H1 (cell line): ENCODE measurements around the gene ZBTB16. TPM values are rescaled to one million over a fixed set of nuclear protein-coding genes. Genes with fewer than 3 reads are reported as not detected.

Source experiments
- CTCF ChIA-PET: fragments of 300-600 bp; sonication (Branson Sonifier 250); formaldehyde crosslinking; loops from one replicate; lab custom pipeline; 2021; ENCODE audit not compliant: partially characterized antibody; lab: Charles Lee
- POLR2A ChIA-PET: fragments of 300-600 bp; sonication (Branson Sonifier 250); formaldehyde crosslinking; loops from one replicate; lab custom pipeline; 2021; ENCODE audit warnings: inconsistent platforms; ENCODE audit not compliant: partially characterized antibody; lab: Charles Lee
- DNase-seq, 2 experiments: peaks; one replicate each; pipeline versions ENCODE4 v3.0.0 to v3.0.0-alpha.2; 2010 to 2022; ENCODE audit warnings: low spot score in 2 of 2, low read depth in 1 of 2, mixed read lengths in 1 of 2
- FAIRE-seq: peaks from 2 replicates; lab custom pipeline; 2011; peaks lifted over from hg19 to GRCh38; lab: Jason Lieb, UNC
- H2AFZ ChIP-seq: 2 replicates; pipeline ENCODE4 v1.8.1; 2012; ENCODE audit warnings: low read length, inconsistent platforms
- H2AK5ac ChIP-seq: 2 replicates; pipeline ENCODE4 v1.6.1; 2013; ENCODE audit warnings: low read depth, low read length
- H2BK120ac ChIP-seq: replicated peaks from 2 replicates; pipeline ENCODE3; 2013; ENCODE audit warnings: low read depth, low read length, inconsistent platforms
- H2BK12ac ChIP-seq: 2 replicates; pipeline ENCODE4 v1.6.1; 2013; ENCODE audit warnings: low read depth, low read length
- H2BK15ac ChIP-seq: 2 replicates; pipeline ENCODE4 v1.6.1; 2013; ENCODE audit warnings: low read length
- H2BK20ac ChIP-seq: 2 replicates; pipeline ENCODE4 v1.6.1; 2013; ENCODE audit warnings: low read length
- H2BK5ac ChIP-seq: 2 replicates; pipeline ENCODE4 v1.6.1; 2013; ENCODE audit warnings: low read depth, low read length
- H3K14ac ChIP-seq: 2 replicates; pipeline ENCODE4 v1.6.1; 2013; ENCODE audit warnings: inconsistent platforms; ENCODE audit not compliant: insufficient read length
- H3K18ac ChIP-seq: 2 replicates; pipeline ENCODE4 v1.6.1; 2013; ENCODE audit warnings: low read length; ENCODE audit errors: extremely low read depth
- H3K23ac ChIP-seq: 2 replicates; pipeline ENCODE4 v1.6.1; 2013; ENCODE audit warnings: inconsistent platforms; ENCODE audit not compliant: insufficient read length
- H3K23me2 ChIP-seq: 2 replicates; pipeline ENCODE4 v1.6.1; 2013; ENCODE audit warnings: low read depth, low read length
- H3K27ac ChIP-seq: 2 replicates; pipeline ENCODE4 v1.6.1; 2011; ENCODE audit warnings: low read depth, low read length, inconsistent platforms
- H3K27me3 ChIP-seq, 4 experiments: replicated peaks in 1 of 4; 1 replicate in 1 of 4; 2 replicates in 3 of 4; pipeline versions ENCODE4 v1.6.1 to v1.8.1; 2011 to 2013; ENCODE audit warnings: low read length in 3 of 4, mild to moderate bottlenecking in 3 of 4, inconsistent platforms in 2 of 4, mixed read lengths in 2 of 4, moderate library complexity in 1 of 4; ENCODE audit not compliant: control insufficient read depth in 3 of 4, insufficient read depth in 3 of 4; ENCODE audit errors: extremely low read depth in 1 of 4
- H3K36me3 ChIP-seq, 4 experiments: 2 replicates each; pipeline versions ENCODE4 v1.6.1 to v1.8.1; 2011 to 2013; ENCODE audit warnings: mild to moderate bottlenecking in 4 of 4, low read length in 3 of 4, moderate library complexity in 2 of 4, control low read depth in 1 of 4, inconsistent platforms in 1 of 4; ENCODE audit not compliant: insufficient read depth in 4 of 4, control insufficient read depth in 2 of 4
- H3K4ac ChIP-seq: replicated peaks from 2 replicates; pipeline ENCODE3; 2013; ENCODE audit warnings: low read length, low read depth, mixed read lengths, inconsistent platforms; ENCODE audit not compliant: insufficient read length
- H3K4me1 ChIP-seq, 4 experiments: replicated peaks in 1 of 4; 1 replicate in 1 of 4; 2 replicates in 3 of 4; pipeline versions ENCODE4 v1.6.1 to v1.8.1; 2011 to 2013; ENCODE audit warnings: low read length in 3 of 4, inconsistent platforms in 2 of 4, mixed read lengths in 1 of 4; ENCODE audit not compliant: insufficient read depth in 4 of 4, control insufficient read depth in 3 of 4
- H3K4me2 ChIP-seq, 2 experiments: 2 replicates each; pipeline versions ENCODE4 v1.6.1 to v1.8.1; 2011 to 2013; ENCODE audit warnings: low read depth in 2 of 2, low read length in 2 of 2, control low read depth in 1 of 2, inconsistent platforms in 1 of 2, mild to moderate bottlenecking in 1 of 2; ENCODE audit not compliant: insufficient read depth in 1 of 2
- H3K4me3 ChIP-seq, 4 experiments: fragments of 200-600, 300-600 bp in 1 of 4; sonication (generic), shearing (Covaris generic), sonication (Bioruptor Twin) in 1 of 4; 2 replicates each; pipeline versions ENCODE4 v1.5.1 to v1.8.1; 2011 to 2016; ENCODE audit warnings: low read length in 4 of 4, low read depth in 3 of 4, control low read depth in 2 of 4, inconsistent platforms in 2 of 4, mild to moderate bottlenecking in 2 of 4, mixed read lengths in 1 of 4, moderate library complexity in 1 of 4; ENCODE audit not compliant: insufficient read depth in 2 of 4; ENCODE audit errors: extremely low read depth in 1 of 4
- H3K56ac ChIP-seq: replicated peaks from 2 replicates; pipeline ENCODE3; 2013; ENCODE audit warnings: low read depth, mild to moderate bottlenecking, mixed read lengths, low read length, inconsistent platforms; ENCODE audit not compliant: insufficient read length
- H3K79me1 ChIP-seq: 2 replicates; pipeline ENCODE4 v1.6.1; 2013; ENCODE audit warnings: low read depth, low read length, control low read depth
- H3K79me2 ChIP-seq, 2 experiments: 2 replicates each; pipeline versions ENCODE4 v1.6.1 to v1.8.1; 2012 to 2013; ENCODE audit warnings: low read length in 2 of 2, mild to moderate bottlenecking in 2 of 2, inconsistent platforms in 1 of 2; ENCODE audit not compliant: insufficient read depth in 2 of 2, control insufficient read depth in 1 of 2
- H3K9ac ChIP-seq, 4 experiments: replicated peaks in 1 of 4; 1 replicate in 1 of 4; 2 replicates in 3 of 4; pipeline versions ENCODE4 v1.6.1 to v1.8.1; 2011 to 2013; ENCODE audit warnings: low read depth in 3 of 4, low read length in 3 of 4, control low read depth in 2 of 4, mild to moderate bottlenecking in 2 of 4, moderate library complexity in 2 of 4, inconsistent platforms in 1 of 4; ENCODE audit errors: extremely low read depth in 1 of 4
- H3K9me3 ChIP-seq, 2 experiments: 2 replicates each; pipeline versions ENCODE4 v1.6.1 to v1.8.1; 2012 to 2013; ENCODE audit warnings: mild to moderate bottlenecking in 2 of 2, moderate library complexity in 2 of 2, control low read depth in 1 of 2, inconsistent platforms in 1 of 2, low read depth in 1 of 2, low read length in 1 of 2, mixed read lengths in 1 of 2; ENCODE audit not compliant: insufficient read depth in 2 of 2
- H4K20me1 ChIP-seq, 2 experiments: replicated peaks in 1 of 2; 2 replicates each; pipeline versions ENCODE3 to v1.8.1; 2011 to 2013; ENCODE audit warnings: inconsistent platforms in 2 of 2, low read length in 2 of 2, mild to moderate bottlenecking in 1 of 2; ENCODE audit not compliant: insufficient read depth in 2 of 2, control insufficient read depth in 1 of 2
- H4K5ac ChIP-seq: 2 replicates; pipeline ENCODE4 v1.6.1; 2013; ENCODE audit warnings: low read length, low read depth, mixed read lengths, inconsistent platforms; ENCODE audit not compliant: insufficient read length
- H4K8ac ChIP-seq: 2 replicates; pipeline ENCODE4 v1.8.0; 2013; ENCODE audit warnings: mild to moderate bottlenecking, moderate library complexity, low read length, inconsistent platforms; ENCODE audit not compliant: insufficient read depth; ENCODE audit errors: extremely low read depth
- H4K91ac ChIP-seq: replicated peaks from 2 replicates; pipeline ENCODE3; 2013; ENCODE audit warnings: low read length, mixed read lengths, inconsistent platforms; ENCODE audit not compliant: insufficient read length
- ASH2L ChIP-seq: fragments of 200-600, 300-600 bp; sonication (generic); IDR thresholded peaks from one replicate; pipeline ENCODE4 v1.7.1; 2017; ENCODE audit warnings: low read length
- CBX5 ChIP-seq: fragments of 300-800, 300-1000 bp; sonication (generic); IDR thresholded peaks from 2 replicates; pipeline ENCODE4 v1.7.1; 2016; ENCODE audit warnings: antibody characterized with exemption, low read length, low read depth
- CHD2 ChIP-seq: IDR thresholded peaks from 2 replicates; pipeline ENCODE4 v1.6.1; 2012; ENCODE audit warnings: low read length, improper control_type of control experiment
- CTBP2 ChIP-seq: IDR thresholded peaks from 2 replicates; pipeline ENCODE4 v1.7.0; 2011; ENCODE audit warnings: borderline replicate concordance, mild to moderate bottlenecking, moderate library complexity, mixed read lengths, low read length; ENCODE audit not compliant: insufficient read depth, insufficient read length
- RNF2 ChIP-seq: fragments of 200-900, 300-1000 bp; sonication (generic); IDR thresholded peaks from 2 replicates; pipeline ENCODE4 v1.7.1; 2016; ENCODE audit warnings: borderline replicate concordance, low read depth, mild to moderate bottlenecking, antibody characterized with exemption, low read length; ENCODE audit not compliant: poor library complexity, severe bottlenecking; ENCODE audit errors: missing control alignments
- SIN3A ChIP-seq, 2 experiments: IDR thresholded peaks in 1 of 2; conservative IDR thresholded peaks in 1 of 2; 2 replicates each; pipeline ENCODE4 v1.6.1; 2011 to 2012; ENCODE audit warnings: low read length in 2 of 2, improper control_type of control experiment in 1 of 2, low read depth in 1 of 2, mild to moderate bottlenecking in 1 of 2
- TEAD4 ChIP-seq: IDR thresholded peaks from 2 replicates; pipeline ENCODE4 v1.6.1; 2012; ENCODE audit warnings: low read depth, low read length, inconsistent platforms, mixed read lengths
- WGBS, 2 experiments: shearing (Covaris generic) in 1 of 2; methylation state at CpG; one replicate each; pipeline versions ENCODE4 v1.1.6 to v1.1.7; 2013 to 2015; ENCODE audit warnings: low lambda C conversion rate in 2 of 2, mixed read lengths in 2 of 2, inconsistent platforms in 1 of 2, low coverage in 1 of 2, missing lambda C conversion rate in 1 of 2; ENCODE audit not compliant: insufficient replicate concordance in 2 of 2, insufficient coverage in 1 of 2, insufficient read length in 1 of 2; ENCODE audit errors: extremely low coverage in 1 of 2, missing lambda C conversion rate in 1 of 2; 5-methylcytosine and 5-hydroxymethylcytosine counted together
- polyA plus RNA-seq, 7 experiments: library from polyadenylated mRNA; depleted of rRNA in 3 of 7; stranded (reverse) in 5 of 7; unstranded in 2 of 7; fragments of >200 nt in 5 of 7; fragments of 200-250 nt in 2 of 7; gene quantifications; 1 replicate in 5 of 7; 2 replicates in 1 of 7; 4 replicates in 1 of 7; pipeline versions ENCODE4 v1.2.1 to v1.2.3, GENCODE V29; 2011 to 2013; ENCODE audit warnings: missing spikeins in 2 of 7, mixed read lengths in 2 of 7
- total RNA-seq: library from RNA; stranded (reverse); fragmentation: NEBNext Ultra II Directional; extraction: Animal tissue kit (Norgen Biotek cat#: 25700); gene quantifications from 2 replicates; pipeline ENCODE4 v1.2.1, GENCODE V29; 2021
- TF ChIP-seq, protein P1 (sequence below), 3 experiments: IDR thresholded peaks; 1 replicate in 2 of 3; 2 replicates in 1 of 3; pipeline versions ENCODE4 v1.5.1 to v1.6.1; 2011; ENCODE audit warnings: low read length in 3 of 3, mild to moderate bottlenecking in 3 of 3, inconsistent platforms in 2 of 3, low read depth in 1 of 3, moderate library complexity in 1 of 3; ENCODE audit not compliant: insufficient read depth in 1 of 3; ENCODE audit errors: control extremely low read depth in 1 of 3
- TF ChIP-seq, protein P2 (sequence below): IDR thresholded peaks from 2 replicates; pipeline ENCODE4 v1.6.1; 2011; ENCODE audit warnings: low read depth, mild to moderate bottlenecking, low read length; ENCODE audit not compliant: insufficient read depth

ZBTB16 gene
- total and polyA plus RNA-seq, 2 of the 8 experiments (the other 6 are each of a cell fraction or from before 2014, with no cell fraction given): 0.12 to 0.61 TPM

DNA sequence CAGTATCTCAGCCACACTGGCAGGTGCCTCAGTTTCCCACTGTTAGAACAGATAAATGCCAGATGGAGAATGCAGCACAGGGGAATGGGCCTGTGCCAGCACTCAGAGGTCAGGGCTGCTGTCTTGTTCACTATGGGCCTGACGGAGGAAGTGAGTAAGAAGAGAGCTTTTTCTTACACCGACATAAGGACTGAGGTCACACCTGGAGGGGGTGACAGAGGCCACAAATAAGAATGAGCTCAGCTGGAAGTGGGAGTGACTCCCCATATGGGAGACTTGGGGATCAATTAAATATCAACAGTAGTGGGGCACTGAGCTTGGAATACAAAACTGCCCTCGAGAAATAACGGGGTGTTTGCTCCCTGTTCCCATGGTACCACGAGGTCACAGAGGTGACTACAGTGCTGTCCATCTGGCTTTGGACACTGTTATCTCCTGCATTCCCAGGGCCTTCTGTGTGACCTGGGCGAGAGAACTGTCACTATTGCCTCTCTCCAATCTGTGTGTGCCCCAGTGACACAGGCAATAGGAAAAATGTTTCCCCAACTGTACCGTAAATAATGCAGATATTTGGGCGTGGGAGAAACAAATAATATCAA, 142.6 kb downstream of the ZBTB16 start:
- H2BK15ac ChIP-seq: no peak overlapping the region
- H3K27me3 ChIP-seq: no peaks in the 10 kb centered on the region
- H3K18ac ChIP-seq: no peak overlapping the region
- no peaks in the 10 kb centered on the region for H4K20me1 ChIP-seq
- no peak overlapping the region for H2BK5ac ChIP-seq
- H3K4me2 ChIP-seq: no peak overlapping the region
- no peak overlapping the region for H3K4me3 ChIP-seq
- no peaks in the 10 kb centered on the region for H3K4me1 ChIP-seq
- H3K9ac ChIP-seq: no peak overlapping the region
- CTCF ChIA-PET: interaction anchor here (0.8 to 1.2 kb wide), 3 partner anchors 19 to 61 kb away, joined by 3 read pairs; no protein-coding TSS in a partner anchor
- H4K5ac ChIP-seq: no peak overlapping the region
- no peaks in the 10 kb centered on the region for H3K79me2 ChIP-seq
- POLR2A ChIA-PET: no interaction called here
- H3K23ac ChIP-seq: no peak overlapping the region
- no peak overlapping the region for H3K27ac ChIP-seq
- H2BK20ac ChIP-seq: no peak overlapping the region
- H3K9me3 ChIP-seq: no peaks in the 10 kb centered on the region
- no peaks in the 10 kb centered on the region for H3K23me2 ChIP-seq
- no peaks in the 10 kb centered on the region for H3K79me1 ChIP-seq
- H3K56ac ChIP-seq: no peak overlapping the region
- H2AK5ac ChIP-seq: no peak overlapping the region
- H3K36me3 ChIP-seq: no peaks in the 10 kb centered on the region
- no peak overlapping the region for H4K91ac ChIP-seq
- H2BK120ac ChIP-seq: no peak overlapping the region
- no peak overlapping the region for H4K8ac ChIP-seq
- no peak overlapping the region for H3K4ac ChIP-seq
- no peak overlapping the region for H2BK12ac ChIP-seq
- DNase-seq: no peak
- no peak overlapping the region for H3K14ac ChIP-seq
- FAIRE-seq: no peak
- no peak overlapping the region for H2AFZ ChIP-seq
- WGBS, 2 experiments: 80% methylated on average over 8 of the region's 8 CpGs; no CpG with 5 or more reads in 1 of the 2 experiments
- TF ChIP-seq, protein P1, sequence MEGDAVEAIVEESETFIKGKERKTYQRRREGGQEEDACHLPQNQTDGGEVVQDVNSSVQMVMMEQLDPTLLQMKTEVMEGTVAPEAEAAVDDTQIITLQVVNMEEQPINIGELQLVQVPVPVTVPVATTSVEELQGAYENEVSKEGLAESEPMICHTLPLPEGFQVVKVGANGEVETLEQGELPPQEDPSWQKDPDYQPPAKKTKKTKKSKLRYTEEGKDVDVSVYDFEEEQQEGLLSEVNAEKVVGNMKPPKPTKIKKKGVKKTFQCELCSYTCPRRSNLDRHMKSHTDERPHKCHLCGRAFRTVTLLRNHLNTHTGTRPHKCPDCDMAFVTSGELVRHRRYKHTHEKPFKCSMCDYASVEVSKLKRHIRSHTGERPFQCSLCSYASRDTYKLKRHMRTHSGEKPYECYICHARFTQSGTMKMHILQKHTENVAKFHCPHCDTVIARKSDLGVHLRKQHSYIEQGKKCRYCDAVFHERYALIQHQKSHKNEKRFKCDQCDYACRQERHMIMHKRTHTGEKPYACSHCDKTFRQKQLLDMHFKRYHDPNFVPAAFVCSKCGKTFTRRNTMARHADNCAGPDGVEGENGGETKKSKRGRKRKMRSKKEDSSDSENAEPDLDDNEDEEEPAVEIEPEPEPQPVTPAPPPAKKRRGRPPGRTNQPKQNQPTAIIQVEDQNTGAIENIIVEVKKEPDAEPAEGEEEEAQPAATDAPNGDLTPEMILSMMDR (IDR thresholded peaks at IDR 0.05; ENCODE audit: control extremely low read depth in 1 of 3, insufficient read depth in 1 of 3, low read depth in 1 of 3, low read length in 3 of 3): no peak
- TF ChIP-seq TEAD4 (no peak), CBX5 (no peak), CHD2 (no peak), RNF2 (no peak), CTBP2 (no peak), SIN3A (conservative IDR thresholded peaks at IDR 0.05 in 1 of 2, IDR thresholded peaks at IDR 0.05 in 1 of 2; ENCODE audit: low read depth in 1 of 2, low read length in 2 of 2) (no peak), ASH2L (no peak)
- TF ChIP-seq, protein P2, sequence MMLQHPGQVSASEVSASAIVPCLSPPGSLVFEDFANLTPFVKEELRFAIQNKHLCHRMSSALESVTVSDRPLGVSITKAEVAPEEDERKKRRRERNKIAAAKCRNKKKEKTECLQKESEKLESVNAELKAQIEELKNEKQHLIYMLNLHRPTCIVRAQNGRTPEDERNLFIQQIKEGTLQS: no peak
